ENCODE results near the gene HOXC11. TPM values are rescaled to one million over a fixed set of nuclear protein-coding genes. Genes with fewer than 3 reads are reported as not detected.

HOXC11 gene
- total and polyA plus RNA-seq, 2 donors (not counting 1 experiment from before 2014, with no cell fraction given), result not detected

DNA sequence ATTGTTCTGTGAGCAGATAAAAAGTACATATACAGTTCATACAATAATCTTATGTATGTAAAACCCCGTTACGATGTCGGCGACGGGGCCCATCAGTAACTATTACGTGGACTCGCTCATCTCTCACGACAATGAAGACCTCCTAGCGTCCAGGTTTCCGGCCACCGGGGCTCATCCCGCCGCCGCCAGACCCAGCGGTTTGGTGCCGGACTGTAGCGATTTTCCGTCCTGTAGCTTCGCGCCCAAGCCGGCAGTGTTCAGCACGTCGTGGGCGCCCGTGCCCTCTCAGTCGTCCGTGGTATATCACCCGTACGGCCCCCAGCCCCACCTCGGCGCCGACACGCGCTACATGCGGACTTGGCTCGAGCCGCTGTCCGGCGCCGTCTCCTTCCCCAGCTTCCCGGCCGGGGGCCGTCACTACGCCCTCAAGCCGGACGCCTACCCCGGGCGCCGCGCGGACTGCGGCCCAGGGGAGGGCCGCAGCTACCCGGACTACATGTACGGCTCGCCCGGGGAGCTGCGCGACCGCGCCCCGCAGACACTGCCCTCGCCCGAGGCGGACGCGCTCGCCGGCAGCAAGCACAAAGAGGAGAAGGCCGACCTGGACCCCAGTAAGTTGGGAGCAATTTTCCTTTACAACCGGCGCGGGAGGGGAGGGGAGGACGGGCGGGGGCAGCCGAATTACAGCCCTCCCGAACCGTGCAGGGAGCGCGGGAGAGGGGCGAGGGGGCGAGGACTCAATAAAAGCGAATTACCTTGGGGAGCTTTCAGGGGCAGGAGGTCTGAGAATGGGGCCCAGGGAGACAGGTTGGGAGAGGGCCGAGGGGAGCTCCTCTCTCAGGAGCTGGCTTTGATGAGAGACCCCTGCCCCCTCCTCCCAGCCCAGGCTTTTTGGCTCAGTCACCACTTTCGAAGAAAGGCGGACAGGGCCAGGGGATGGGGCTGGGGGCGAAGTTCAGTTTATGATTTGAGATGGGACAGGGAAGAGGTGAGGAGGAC is 27.5 kb downstream of the HOXC11 start, which contains the start of gene HOXC9:
Gene HOXC9, plus strand, starts transcription at position 46 of the 999 bp plus-strand sequence. Its CDS starts 28 bp downstream, at position 74.
- DNase-seq (peak; percentile 52), ATAC-seq (ENCODE audit: low read depth) (no peak)
- Mint-ChIP-seq H3K4me3 (peak within 1 kb of the TSS; percentile 13), H3K4me1 (peaks cover 21% of the 10 kb centered on the region), H3K9me3 (ENCODE audit: insufficient read depth) (no peaks in the 10 kb centered on the region), H3K27me3 (peaks cover 88% of the 10 kb centered on the region), H3K27ac (peak within 1 kb of the TSS; percentile 20)
- no peaks in the 10 kb centered on the region for H3K79me2 ChIP-seq (ENCODE audit: control insufficient read depth, insufficient read depth, low read length)
- H3K27ac ChIP-seq (ENCODE audit: low read length in 2 of 2), result no peak within 1 kb of the TSS
- H3K36me3 ChIP-seq (replicated peaks in 1 of 2; ENCODE audit: control extremely low read depth in 1 of 2, control insufficient read depth in 1 of 2, extremely low read depth in 1 of 2, insufficient read depth in 2 of 2, low read length in 1 of 2), result no peaks in the 10 kb centered on the region
- H3K4me2 ChIP-seq (replicated peaks; ENCODE audit: low read depth, low read length, poor library complexity, severe bottlenecking), result peak within 1 kb of the TSS; percentile 29
- ChIA-PET CTCF (interaction anchor here (1.0 to 5.0 kb wide), 5 partner anchors 31 to 207 kb away, joined by 3 to 20 read pairs (median 5); partner anchors contain the start of gene HOXC5), POLR2A (no interaction called here)
- peaks cover 0 to 68% (median 0%) of the 10 kb centered on the region in 3 donors for H3K9me3 ChIP-seq (ENCODE audit: control extremely low read depth in 1 of 3, control insufficient read depth in 2 of 3, insufficient read depth in 1 of 3, low read length in 2 of 3)
- peak; percentile 93 for TF ChIP-seq EZH2 (IDR thresholded peaks at IDR 0.05; ENCODE audit: borderline replicate concordance, insufficient read depth, low read depth, low read length, poor library complexity, severe bottlenecking)
- TF ChIP-seq, protein P1, sequence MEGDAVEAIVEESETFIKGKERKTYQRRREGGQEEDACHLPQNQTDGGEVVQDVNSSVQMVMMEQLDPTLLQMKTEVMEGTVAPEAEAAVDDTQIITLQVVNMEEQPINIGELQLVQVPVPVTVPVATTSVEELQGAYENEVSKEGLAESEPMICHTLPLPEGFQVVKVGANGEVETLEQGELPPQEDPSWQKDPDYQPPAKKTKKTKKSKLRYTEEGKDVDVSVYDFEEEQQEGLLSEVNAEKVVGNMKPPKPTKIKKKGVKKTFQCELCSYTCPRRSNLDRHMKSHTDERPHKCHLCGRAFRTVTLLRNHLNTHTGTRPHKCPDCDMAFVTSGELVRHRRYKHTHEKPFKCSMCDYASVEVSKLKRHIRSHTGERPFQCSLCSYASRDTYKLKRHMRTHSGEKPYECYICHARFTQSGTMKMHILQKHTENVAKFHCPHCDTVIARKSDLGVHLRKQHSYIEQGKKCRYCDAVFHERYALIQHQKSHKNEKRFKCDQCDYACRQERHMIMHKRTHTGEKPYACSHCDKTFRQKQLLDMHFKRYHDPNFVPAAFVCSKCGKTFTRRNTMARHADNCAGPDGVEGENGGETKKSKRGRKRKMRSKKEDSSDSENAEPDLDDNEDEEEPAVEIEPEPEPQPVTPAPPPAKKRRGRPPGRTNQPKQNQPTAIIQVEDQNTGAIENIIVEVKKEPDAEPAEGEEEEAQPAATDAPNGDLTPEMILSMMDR (IDR thresholded peaks at IDR 0.05), result no peak
- peaks cover 28 to 60% of the 10 kb centered on the region in 2 donors for H3K4me1 ChIP-seq (ENCODE audit: control insufficient read depth in 2 of 2, insufficient read depth in 2 of 2, low read length in 2 of 2)
- peaks cover 0 to 99% (median 86%) of the 10 kb centered on the region in 4 experiments for H3K27me3 ChIP-seq (replicated peaks in 1 of 4; ENCODE audit: control extremely low read depth in 1 of 4, control insufficient read depth in 3 of 4, insufficient read depth in 4 of 4, low read length in 3 of 4)
- no peak within 1 kb of the TSS for H2AFZ ChIP-seq (ENCODE audit: insufficient read depth, low read depth, low read length, poor library complexity, severe bottlenecking)
- H4K20me1 ChIP-seq (ENCODE audit: control insufficient read depth, insufficient read depth, low read length, poor library complexity, severe bottlenecking), result no peaks in the 10 kb centered on the region
- WGBS (ENCODE audit: insufficient coverage), result 7% methylated on average over 75 of the region's 87 CpGs
- no peak within 1 kb of the TSS for H3K9ac ChIP-seq (ENCODE audit: low read length)
- peak within 1 kb of the TSS in 1 of 5 experiments; percentile 4 for H3K4me3 ChIP-seq (ENCODE audit: control extremely low read depth in 1 of 5, extremely low read depth in 1 of 5, insufficient read depth in 1 of 5, low read depth in 2 of 5, low read length in 4 of 5)
- intact Hi-C loops (cut with micrococcal nuclease), result loop anchor here (10.0 kb wide), 1 partner anchor 364 kb away; the partner anchor contains the start of gene GPR84
